ENCODE measurements around the gene OLIG2.

OLIG2 gene

DNA sequence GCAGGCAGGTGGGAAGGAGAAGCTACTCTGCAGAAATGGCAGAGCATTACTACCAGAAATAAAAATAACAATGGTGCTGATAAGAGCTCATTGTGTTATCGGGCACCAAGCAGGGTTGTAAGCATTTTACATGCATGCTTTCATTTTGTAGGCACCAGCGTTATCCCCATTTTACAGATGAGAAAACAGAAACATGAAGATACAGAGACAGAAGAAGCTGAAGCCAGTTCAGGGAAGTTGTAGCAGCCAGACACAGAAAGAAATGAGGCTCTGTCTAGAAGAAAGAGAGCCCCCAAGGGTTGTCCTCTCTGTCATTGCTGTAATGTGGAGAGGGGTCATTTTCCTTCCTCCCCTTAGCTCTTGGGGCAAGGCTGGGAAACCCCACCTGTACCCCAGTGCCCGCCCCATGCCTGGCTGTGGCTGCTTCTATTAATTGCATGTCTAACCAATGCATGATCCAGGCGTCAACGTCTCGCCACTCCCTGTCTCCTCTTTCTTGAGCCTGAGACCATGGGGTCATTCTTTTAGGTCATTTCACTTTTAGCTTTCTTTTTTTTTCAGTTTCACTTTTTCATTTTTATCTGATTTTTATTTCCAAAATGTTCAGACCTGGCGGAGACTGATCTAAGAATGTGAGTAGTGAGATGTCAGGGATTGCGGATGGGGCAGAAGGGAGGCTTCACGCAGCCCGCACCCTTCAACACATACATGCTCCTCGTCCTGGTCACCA, 51.0 kb downstream of the OLIG2 start:
- TF ChIP-seq, protein P1, sequence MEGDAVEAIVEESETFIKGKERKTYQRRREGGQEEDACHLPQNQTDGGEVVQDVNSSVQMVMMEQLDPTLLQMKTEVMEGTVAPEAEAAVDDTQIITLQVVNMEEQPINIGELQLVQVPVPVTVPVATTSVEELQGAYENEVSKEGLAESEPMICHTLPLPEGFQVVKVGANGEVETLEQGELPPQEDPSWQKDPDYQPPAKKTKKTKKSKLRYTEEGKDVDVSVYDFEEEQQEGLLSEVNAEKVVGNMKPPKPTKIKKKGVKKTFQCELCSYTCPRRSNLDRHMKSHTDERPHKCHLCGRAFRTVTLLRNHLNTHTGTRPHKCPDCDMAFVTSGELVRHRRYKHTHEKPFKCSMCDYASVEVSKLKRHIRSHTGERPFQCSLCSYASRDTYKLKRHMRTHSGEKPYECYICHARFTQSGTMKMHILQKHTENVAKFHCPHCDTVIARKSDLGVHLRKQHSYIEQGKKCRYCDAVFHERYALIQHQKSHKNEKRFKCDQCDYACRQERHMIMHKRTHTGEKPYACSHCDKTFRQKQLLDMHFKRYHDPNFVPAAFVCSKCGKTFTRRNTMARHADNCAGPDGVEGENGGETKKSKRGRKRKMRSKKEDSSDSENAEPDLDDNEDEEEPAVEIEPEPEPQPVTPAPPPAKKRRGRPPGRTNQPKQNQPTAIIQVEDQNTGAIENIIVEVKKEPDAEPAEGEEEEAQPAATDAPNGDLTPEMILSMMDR (IDR thresholded peaks at IDR 0.05; ENCODE audit: borderline replicate concordance, control extremely low read depth, extremely low read depth, insufficient read depth, missing control alignments) = no peak
- in situ Hi-C loops (cut with MboI; ENCODE audit: low sequenced_read_pairs, unreplicated experiment) = no loop called here
- no peak for DNase-seq (ENCODE audit: low spot score)
